ENCODE data around the gene TTBK2.

DNA sequence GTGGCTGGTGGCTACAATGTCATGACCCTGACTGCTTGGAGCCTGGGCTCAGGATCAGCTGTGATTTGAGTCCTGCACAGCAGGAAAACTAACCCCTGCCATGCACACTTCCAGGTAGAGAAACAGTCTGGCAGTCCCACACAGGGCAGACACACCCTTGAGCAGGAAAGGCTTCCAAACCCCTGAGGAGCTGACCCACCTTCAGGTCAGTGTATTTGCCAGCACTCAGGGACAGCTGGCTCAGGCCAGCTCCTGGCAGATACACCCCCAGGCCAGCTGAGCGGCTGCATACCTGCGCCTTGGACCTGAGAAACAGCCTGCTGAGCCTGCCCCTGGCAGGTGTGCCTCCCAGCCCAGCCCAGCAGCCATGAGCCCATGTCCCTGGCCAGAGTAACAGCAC lies 161.5 kb downstream of the TTBK2 start:
- TF ChIP-seq, protein P1, sequence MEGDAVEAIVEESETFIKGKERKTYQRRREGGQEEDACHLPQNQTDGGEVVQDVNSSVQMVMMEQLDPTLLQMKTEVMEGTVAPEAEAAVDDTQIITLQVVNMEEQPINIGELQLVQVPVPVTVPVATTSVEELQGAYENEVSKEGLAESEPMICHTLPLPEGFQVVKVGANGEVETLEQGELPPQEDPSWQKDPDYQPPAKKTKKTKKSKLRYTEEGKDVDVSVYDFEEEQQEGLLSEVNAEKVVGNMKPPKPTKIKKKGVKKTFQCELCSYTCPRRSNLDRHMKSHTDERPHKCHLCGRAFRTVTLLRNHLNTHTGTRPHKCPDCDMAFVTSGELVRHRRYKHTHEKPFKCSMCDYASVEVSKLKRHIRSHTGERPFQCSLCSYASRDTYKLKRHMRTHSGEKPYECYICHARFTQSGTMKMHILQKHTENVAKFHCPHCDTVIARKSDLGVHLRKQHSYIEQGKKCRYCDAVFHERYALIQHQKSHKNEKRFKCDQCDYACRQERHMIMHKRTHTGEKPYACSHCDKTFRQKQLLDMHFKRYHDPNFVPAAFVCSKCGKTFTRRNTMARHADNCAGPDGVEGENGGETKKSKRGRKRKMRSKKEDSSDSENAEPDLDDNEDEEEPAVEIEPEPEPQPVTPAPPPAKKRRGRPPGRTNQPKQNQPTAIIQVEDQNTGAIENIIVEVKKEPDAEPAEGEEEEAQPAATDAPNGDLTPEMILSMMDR (IDR thresholded peaks at IDR 0.05; ENCODE audit: low read length) = no peak
- TF ChIP-seq EZH2 (IDR thresholded peaks at IDR 0.05; ENCODE audit: borderline replicate concordance, low read length) = no peak
